Right kidney (tissue), 1 donor: ENCODE data around the gene KCNMA1.

Source experiments
- DNase-seq: peaks from one replicate; pipeline ENCODE4 v3.0.0-alpha.2; 2016

KCNMA1 gene

GRCh38 chr10:77634939-77635338, 2.7 kb downstream of the KCNMA1 start:
- DNase-seq: no peak

GRCh38 chr10:77633376-77633775, 4.2 kb downstream of the KCNMA1 start:
- DNase-seq: no peak

GRCh38 chr10:77631241-77631640, 6.4 kb downstream of the KCNMA1 start:
- no peak for DNase-seq

GRCh38 chr10:77630507-77630848, 7.1 kb downstream of the KCNMA1 start:
- DNase-seq: no peak

- no peak for DNase-seq
Measured at GRCh38 chr10:77629775-77630506, 7.7 kb downstream of the KCNMA1 start.

GRCh38 chr10:77628906-77629730, 8.5 kb downstream of the KCNMA1 start:
- DNase-seq: no peak

- DNase-seq: no peak
Measured at GRCh38 chr10:77626266-77626935, 11.2 kb downstream of the KCNMA1 start.

- no peak for DNase-seq
Measured at GRCh38 chr10:77625379-77625778, 12.2 kb downstream of the KCNMA1 start.

- no peak for DNase-seq
Measured at GRCh38 chr10:77622889-77623291, 14.7 kb downstream of the KCNMA1 start.

GRCh38 chr10:77620731-77621130, 16.9 kb downstream of the KCNMA1 start:
- DNase-seq: no peak

- no peak for DNase-seq
Measured at GRCh38 chr10:77619964-77620703, 17.5 kb downstream of the KCNMA1 start.

- no peak for DNase-seq
Measured at GRCh38 chr10:77618117-77618516, 19.5 kb downstream of the KCNMA1 start.

GRCh38 chr10:77616766-77617165, 20.8 kb downstream of the KCNMA1 start:
- no peak for DNase-seq

GRCh38 chr10:77614778-77615625, 22.6 kb downstream of the KCNMA1 start:
- DNase-seq: no peak

- DNase-seq: no peak
Measured at GRCh38 chr10:77613476-77614130, 24.0 kb downstream of the KCNMA1 start.

GRCh38 chr10:77611670-77612069, 25.9 kb downstream of the KCNMA1 start:
- no peak for DNase-seq

GRCh38 chr10:77611221-77611620, 26.4 kb downstream of the KCNMA1 start:
- DNase-seq: no peak

GRCh38 chr10:77609781-77610272, 27.8 kb downstream of the KCNMA1 start:
- no peak for DNase-seq

GRCh38 chr10:77608281-77608680, 29.3 kb downstream of the KCNMA1 start:
- DNase-seq: no peak

GRCh38 chr10:77606751-77607150, 30.9 kb downstream of the KCNMA1 start:
- no peak for DNase-seq

GRCh38 chr10:77605466-77605865, 32.1 kb downstream of the KCNMA1 start:
- no peak for DNase-seq
